Measurements from ENCODE around the gene WDR77.

The WDR77 gene

GRCh38 chr1:111417755-111418154 lies 31.3 kb downstream of the WDR77 start:
- H3K27me3 ChIP-seq (ENCODE audit: insufficient read depth, low read length), result no peaks in the 10 kb centered on the region
- no peaks in the 10 kb centered on the region for H3F3A ChIP-seq (ENCODE audit: insufficient read depth, low read length)
- H3K79me2 ChIP-seq (ENCODE audit: insufficient read depth, low read length), result no peaks in the 10 kb centered on the region
- H3K9ac ChIP-seq (ENCODE audit: low read length), result no peak overlapping the region
- no peaks in the 10 kb centered on the region for H3K4me1 ChIP-seq (ENCODE audit: insufficient read depth, low read length, severe bottlenecking)
- H3K27ac ChIP-seq (ENCODE audit: low read depth, low read length, poor library complexity, severe bottlenecking), result no peak overlapping the region
- H4K20me1 ChIP-seq (ENCODE audit: insufficient read depth, low read length), result no peaks in the 10 kb centered on the region
- H3K4me3 ChIP-seq (ENCODE audit: low read depth, low read length, poor library complexity, severe bottlenecking), result no peak overlapping the region
- H3K9me2 ChIP-seq (ENCODE audit: low read depth, low read length), result no peaks in the 10 kb centered on the region
- H3K4me2 ChIP-seq (ENCODE audit: low read length), result no peak overlapping the region
- no peaks in the 10 kb centered on the region for H3K9me3 ChIP-seq (ENCODE audit: low read length)
- TF ChIP-seq EZH2 (IDR thresholded peaks at IDR 0.05; ENCODE audit: borderline replicate concordance, low read length), result no peak
- TF ChIP-seq, protein P1, sequence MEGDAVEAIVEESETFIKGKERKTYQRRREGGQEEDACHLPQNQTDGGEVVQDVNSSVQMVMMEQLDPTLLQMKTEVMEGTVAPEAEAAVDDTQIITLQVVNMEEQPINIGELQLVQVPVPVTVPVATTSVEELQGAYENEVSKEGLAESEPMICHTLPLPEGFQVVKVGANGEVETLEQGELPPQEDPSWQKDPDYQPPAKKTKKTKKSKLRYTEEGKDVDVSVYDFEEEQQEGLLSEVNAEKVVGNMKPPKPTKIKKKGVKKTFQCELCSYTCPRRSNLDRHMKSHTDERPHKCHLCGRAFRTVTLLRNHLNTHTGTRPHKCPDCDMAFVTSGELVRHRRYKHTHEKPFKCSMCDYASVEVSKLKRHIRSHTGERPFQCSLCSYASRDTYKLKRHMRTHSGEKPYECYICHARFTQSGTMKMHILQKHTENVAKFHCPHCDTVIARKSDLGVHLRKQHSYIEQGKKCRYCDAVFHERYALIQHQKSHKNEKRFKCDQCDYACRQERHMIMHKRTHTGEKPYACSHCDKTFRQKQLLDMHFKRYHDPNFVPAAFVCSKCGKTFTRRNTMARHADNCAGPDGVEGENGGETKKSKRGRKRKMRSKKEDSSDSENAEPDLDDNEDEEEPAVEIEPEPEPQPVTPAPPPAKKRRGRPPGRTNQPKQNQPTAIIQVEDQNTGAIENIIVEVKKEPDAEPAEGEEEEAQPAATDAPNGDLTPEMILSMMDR (IDR thresholded peaks at IDR 0.05; ENCODE audit: low read length), result no peak
- H2AFZ ChIP-seq (ENCODE audit: low read length), result no peak overlapping the region
- H3K36me3 ChIP-seq (ENCODE audit: insufficient read depth, low read length), result no peaks in the 10 kb centered on the region

DNA sequence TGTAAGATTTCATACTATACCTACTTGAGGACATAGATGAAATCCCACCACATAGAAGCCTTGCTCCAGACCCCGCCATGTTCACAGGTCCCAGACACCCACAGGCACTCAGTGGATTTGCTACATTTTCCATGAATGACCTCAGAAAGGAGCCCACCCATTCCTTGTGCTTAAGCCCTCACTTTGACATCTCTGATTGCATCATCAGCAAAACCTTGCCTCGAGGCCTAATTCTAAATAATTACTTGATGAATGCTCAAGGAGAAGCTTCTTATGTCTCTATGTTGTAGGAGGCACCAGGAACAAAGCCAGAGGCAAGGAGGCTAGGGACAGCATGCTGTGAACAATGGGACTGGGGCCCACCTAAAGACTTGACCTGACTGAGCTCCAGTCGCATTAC lies 33.6 kb downstream of the WDR77 start:
- no peaks in the 10 kb centered on the region for H3K27me3 ChIP-seq (ENCODE audit: insufficient read depth, low read length)
- H2AFZ ChIP-seq (ENCODE audit: low read length), result no peak overlapping the region
- TF ChIP-seq, protein P1 (IDR thresholded peaks at IDR 0.05; ENCODE audit: low read length), result no peak
- no peak for TF ChIP-seq EZH2 (IDR thresholded peaks at IDR 0.05; ENCODE audit: borderline replicate concordance, low read length)
- H3K9ac ChIP-seq (ENCODE audit: low read length), result no peak overlapping the region
- H3K36me3 ChIP-seq (ENCODE audit: insufficient read depth, low read length), result no peaks in the 10 kb centered on the region
- H3K4me2 ChIP-seq (ENCODE audit: low read length), result no peak overlapping the region
- H3F3A ChIP-seq (ENCODE audit: insufficient read depth, low read length), result no peaks in the 10 kb centered on the region
- no peak overlapping the region for H3K4me3 ChIP-seq (ENCODE audit: low read depth, low read length, poor library complexity, severe bottlenecking)
- H3K27ac ChIP-seq (ENCODE audit: low read depth, low read length, poor library complexity, severe bottlenecking), result no peak overlapping the region
- no peaks in the 10 kb centered on the region for H3K4me1 ChIP-seq (ENCODE audit: insufficient read depth, low read length, severe bottlenecking)
- H3K79me2 ChIP-seq (ENCODE audit: insufficient read depth, low read length), result no peaks in the 10 kb centered on the region
- H4K20me1 ChIP-seq (ENCODE audit: insufficient read depth, low read length), result no peaks in the 10 kb centered on the region
- no peaks in the 10 kb centered on the region for H3K9me2 ChIP-seq (ENCODE audit: low read depth, low read length)
- no peaks in the 10 kb centered on the region for H3K9me3 ChIP-seq (ENCODE audit: low read length)

DNA sequence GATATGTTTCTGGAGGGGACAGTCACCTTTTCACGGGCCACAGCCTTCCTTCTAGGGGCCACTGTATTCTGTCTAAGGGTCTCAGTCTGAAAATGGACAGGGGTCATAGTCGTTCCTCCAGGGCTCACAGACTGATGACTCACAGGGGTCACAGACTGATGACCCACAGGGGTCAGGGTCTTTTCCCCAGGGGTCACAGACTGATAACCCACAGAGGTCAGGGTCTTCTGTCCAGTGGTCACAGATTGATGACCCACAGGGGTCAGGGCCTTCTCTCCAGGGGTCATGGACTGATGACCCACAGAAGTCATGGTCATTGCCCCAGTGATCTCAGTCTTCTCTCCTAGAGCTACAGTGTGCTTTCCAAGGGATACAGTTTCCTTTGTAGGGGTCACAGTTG lies 34.3 kb downstream of the WDR77 start:
- no peaks in the 10 kb centered on the region for H4K20me1 ChIP-seq (ENCODE audit: insufficient read depth, low read length)
- no peaks in the 10 kb centered on the region for H3K9me2 ChIP-seq (ENCODE audit: low read depth, low read length)
- no peak overlapping the region for H3K4me2 ChIP-seq (ENCODE audit: low read length)
- no peaks in the 10 kb centered on the region for H3K9me3 ChIP-seq (ENCODE audit: low read length)
- H2AFZ ChIP-seq (ENCODE audit: low read length), result no peak overlapping the region
- H3K36me3 ChIP-seq (ENCODE audit: insufficient read depth, low read length), result no peaks in the 10 kb centered on the region
- no peak overlapping the region for H3K4me3 ChIP-seq (ENCODE audit: low read depth, low read length, poor library complexity, severe bottlenecking)
- no peak for TF ChIP-seq EZH2 (IDR thresholded peaks at IDR 0.05; ENCODE audit: borderline replicate concordance, low read length)
- TF ChIP-seq, protein P1 (IDR thresholded peaks at IDR 0.05; ENCODE audit: low read length), result no peak
- H3K79me2 ChIP-seq (ENCODE audit: insufficient read depth, low read length), result no peaks in the 10 kb centered on the region
- H3K27ac ChIP-seq (ENCODE audit: low read depth, low read length, poor library complexity, severe bottlenecking), result no peak overlapping the region
- H3K4me1 ChIP-seq (ENCODE audit: insufficient read depth, low read length, severe bottlenecking), result no peaks in the 10 kb centered on the region
- no peaks in the 10 kb centered on the region for H3F3A ChIP-seq (ENCODE audit: insufficient read depth, low read length)
- no peak overlapping the region for H3K9ac ChIP-seq (ENCODE audit: low read length)
- no peaks in the 10 kb centered on the region for H3K27me3 ChIP-seq (ENCODE audit: insufficient read depth, low read length)
